ENCODE results near the gene MPL.

The MPL gene

GRCh38 chr1:43325381-43325780 lies 12.2 kb upstream of the MPL start:
- DNase-seq (ENCODE audit: low spot score), result no peak

- DNase-seq (ENCODE audit: low spot score), result no peak
Measured at GRCh38 chr1:43327549-43328292, 9.9 kb upstream of the MPL start.

- peak; percentile 62 for DNase-seq (ENCODE audit: low spot score)
Measured at GRCh38 chr1:43329995-43330751, 7.4 kb upstream of the MPL start.

GRCh38 chr1:43331688-43332087 lies 5.9 kb upstream of the MPL start:
- DNase-seq (ENCODE audit: low spot score), result no peak

GRCh38 chr1:43334453-43335205 lies 3.0 kb upstream of the MPL start:
- no peak for DNase-seq (ENCODE audit: low spot score)

- DNase-seq (ENCODE audit: low spot score), result no peak
Measured at GRCh38 chr1:43338001-43338400, 383 bp downstream of the MPL start.

GRCh38 chr1:43339584-43340232 lies 2.1 kb downstream of the MPL start:
- DNase-seq (ENCODE audit: low spot score), result no peak

GRCh38 chr1:43340559-43340958 lies 2.9 kb downstream of the MPL start:
- DNase-seq (ENCODE audit: low spot score), result no peak

- DNase-seq (ENCODE audit: low spot score), result no peak
Measured at GRCh38 chr1:43344267-43344850, 6.7 kb downstream of the MPL start.

GRCh38 chr1:43345120-43345519 lies 7.5 kb downstream of the MPL start:
- DNase-seq (ENCODE audit: low spot score), result no peak

GRCh38 chr1:43346636-43347035 lies 9.0 kb downstream of the MPL start:
- no peak for DNase-seq (ENCODE audit: low spot score)

GRCh38 chr1:43348343-43348808 lies 10.8 kb downstream of the MPL start:
- peak; percentile 72 for DNase-seq (ENCODE audit: low spot score)

- peak; percentile 91 for DNase-seq (ENCODE audit: low spot score)
Measured at GRCh38 chr1:43348809-43349593, 11.4 kb downstream of the MPL start.

- DNase-seq (ENCODE audit: low spot score), result no peak
Measured at GRCh38 chr1:43349594-43350306, 12.1 kb downstream of the MPL start.

GRCh38 chr1:43350976-43351375 lies 13.4 kb downstream of the MPL start:
- DNase-seq (ENCODE audit: low spot score), result no peak

GRCh38 chr1:43351421-43352350 lies 14.1 kb downstream of the MPL start:
- DNase-seq (ENCODE audit: low spot score), result no peak

- no peak for DNase-seq (ENCODE audit: low spot score)
Measured at GRCh38 chr1:43352351-43352705, 14.7 kb downstream of the MPL start.

GRCh38 chr1:43352881-43353280 lies 15.3 kb downstream of the MPL start:
- DNase-seq (ENCODE audit: low spot score), result no peak

GRCh38 chr1:43354471-43354870 lies 16.9 kb downstream of the MPL start:
- no peak for DNase-seq (ENCODE audit: low spot score)

All from SW480 (cell line).